Posterior vena cava (tissue), 2 donors: Measurements from ENCODE around the gene NEGR1. TPM values are rescaled to one million over a fixed set of nuclear protein-coding genes. Genes with fewer than 3 reads are reported as not detected.

ENCODE experiments used
- DNase-seq: peaks from one replicate; pipeline ENCODE4 v3.0.0-alpha.2; 2020; ENCODE audit warnings: low spot score
- intact Hi-C, 2 donors: fragments of 100-400 bp; cut with DNase I; formaldehyde crosslinking; loops; one replicate each; pipeline versions ENCODE4 v1.14.1 to v1.14.2; 2022 to 2023
- total RNA-seq, 2 donors: library from RNA; stranded (reverse); fragmentation: NEBNext Ultra II Directional; extraction: Animal tissue kit (Norgen Biotek cat#: 25700); gene quantifications; one replicate each; pipeline ENCODE4 v1.2.1, GENCODE V29; 2021
- donor health status: DM: yes; HTN: yes; CAD: no.
- donor health status: DM: yes; HTN: yes; CAD: no.

Gene NEGR1
- total RNA-seq, 2 donors from 2014 or later, result 25.7 to 27.9 TPM

DNA sequence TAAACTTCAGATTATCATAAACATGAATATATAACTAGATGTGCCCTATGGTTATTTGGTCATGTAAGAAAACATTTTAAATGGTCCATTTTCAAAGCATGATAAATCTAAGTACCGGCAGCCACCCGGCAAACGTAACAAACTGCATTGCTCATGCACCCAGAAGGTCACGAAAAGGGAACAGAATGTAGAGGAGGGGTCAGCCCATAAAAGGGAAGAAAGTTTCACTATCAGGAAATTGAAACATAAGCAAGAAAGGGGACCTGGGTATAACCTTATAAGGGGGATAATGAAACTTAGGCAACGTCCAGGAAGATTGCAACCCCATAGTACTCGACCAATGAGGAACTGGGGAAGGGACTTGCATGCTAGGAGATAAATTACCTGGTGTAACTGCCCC, 780.3 kb downstream of the NEGR1 start:
- intact Hi-C loops, result no loop called here
- DNase-seq, result no peak

DNA sequence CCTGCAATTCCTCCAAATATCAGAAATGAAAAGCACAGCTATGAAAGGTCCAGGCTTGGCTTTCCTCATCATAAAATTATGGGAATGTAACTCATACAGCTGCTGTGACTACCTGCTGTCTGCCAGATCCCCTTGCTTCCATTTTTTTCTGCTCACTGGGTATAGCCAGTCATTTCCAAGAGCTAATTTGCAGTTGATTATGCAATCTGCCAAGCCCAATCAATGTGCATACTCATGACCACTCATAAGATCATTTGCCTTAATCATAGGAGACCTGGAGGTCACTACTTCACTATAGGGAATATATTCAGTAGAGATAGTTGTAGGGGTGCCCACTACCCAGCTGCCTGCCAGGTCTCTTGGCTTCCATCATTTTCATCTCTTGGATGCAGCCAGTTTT, 783.8 kb downstream of the NEGR1 start:
- no peak for DNase-seq
- intact Hi-C loops, result no loop called here

- DNase-seq, result no peak
- intact Hi-C loops, result no loop called here
Measured at GRCh38 chr1:71494163-71494562, 788.2 kb downstream of the NEGR1 start.

DNA sequence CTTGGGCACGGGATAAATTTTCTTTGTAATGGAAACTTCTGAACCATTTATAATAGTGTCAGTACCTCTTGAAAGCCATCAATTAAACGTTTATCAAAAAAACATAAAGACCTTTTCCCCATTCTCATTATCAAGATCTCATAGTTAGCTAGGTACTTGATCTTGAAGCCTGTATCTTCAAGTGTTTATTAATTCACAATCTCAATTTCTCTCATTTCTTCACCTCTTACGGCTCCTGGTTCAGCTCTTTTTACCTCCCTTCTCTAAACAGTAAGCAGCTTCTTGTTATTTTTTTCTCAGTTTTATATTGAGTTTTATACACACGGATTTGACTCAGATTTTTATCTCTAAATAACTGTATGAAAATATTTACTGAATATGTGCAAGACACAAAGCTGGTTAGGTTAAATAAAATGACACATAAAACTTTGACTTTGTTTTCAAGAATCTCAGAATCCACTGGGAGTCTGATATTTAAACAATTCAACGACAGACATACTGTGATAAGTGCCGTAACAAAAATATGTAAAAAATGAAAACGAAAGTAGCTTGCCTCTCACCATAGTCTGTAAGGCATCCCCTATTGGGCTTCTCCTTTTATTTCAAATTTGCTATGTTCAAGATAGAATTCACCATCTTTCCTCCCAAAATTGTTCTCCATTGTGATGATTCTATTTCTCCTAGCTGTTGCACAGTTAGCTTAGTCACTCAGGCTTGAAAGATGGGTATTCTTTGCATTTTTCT, 789.9 kb downstream of the NEGR1 start:
- intact Hi-C loops, result no loop called here
- no peak for DNase-seq

GRCh38 chr1:71490432-71490831, 791.9 kb downstream of the NEGR1 start:
- intact Hi-C loops, result no loop called here

GRCh38 chr1:71488555-71489252, 793.6 kb downstream of the NEGR1 start:
- no peak for DNase-seq
- intact Hi-C loops, result no loop called here

More at GRCh38 chr1:71490432-71490831, 791.9 kb downstream of the NEGR1 start:
- no peak for DNase-seq

- intact Hi-C loops, result no loop called here
- no peak for DNase-seq
Measured at GRCh38 chr1:71473331-71473730, 809.0 kb downstream of the NEGR1 start.

- DNase-seq, result no peak
- intact Hi-C loops, result loop anchor here in 1 of 2 donors (10.0 kb wide), 1 partner anchor 310 kb away; no protein-coding TSS in a partner anchor
Measured at GRCh38 chr1:71465093-71465492, 817.2 kb downstream of the NEGR1 start.

DNA sequence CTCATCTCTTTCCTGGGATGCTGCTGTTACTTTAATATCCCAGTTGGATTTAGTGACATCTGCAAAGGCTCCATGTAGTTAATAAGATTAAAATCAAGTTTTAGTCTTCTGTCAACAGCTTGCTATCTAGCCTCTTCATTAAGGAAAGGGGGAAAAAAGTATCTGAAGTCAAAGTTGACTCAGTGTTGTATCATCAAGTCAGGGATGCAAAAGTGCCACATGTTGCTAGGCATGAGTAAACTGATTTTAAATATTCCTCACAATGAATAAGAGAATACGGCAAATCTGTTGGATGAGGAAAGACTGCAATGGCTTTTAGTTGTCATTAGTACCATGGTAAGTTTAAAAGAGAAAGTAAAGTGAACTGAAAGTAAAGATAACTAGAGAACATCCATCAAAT, 818.3 kb downstream of the NEGR1 start:
- intact Hi-C loops, result loop anchor here in 1 of 2 donors (10.0 kb wide), 1 partner anchor 309 kb away; no protein-coding TSS in a partner anchor
- DNase-seq, result no peak

DNA sequence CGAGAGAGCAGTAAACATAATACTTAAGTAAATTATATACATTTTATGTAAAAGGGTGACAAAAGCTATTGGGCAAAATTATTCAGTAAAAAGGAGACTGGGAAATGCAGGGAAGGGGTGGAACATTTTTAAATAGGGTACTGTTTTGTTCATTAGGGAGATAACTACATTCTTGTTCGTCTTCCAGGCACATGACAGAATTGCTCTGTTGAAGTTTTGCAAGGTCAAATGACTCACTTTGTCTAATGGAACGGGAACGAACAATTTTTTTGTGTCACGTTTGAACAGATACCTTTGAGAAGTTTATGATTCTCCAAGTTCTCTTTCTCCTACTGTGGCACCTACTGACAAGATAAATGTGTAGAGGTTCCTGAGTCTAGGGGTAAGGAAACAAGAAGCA, 819.2 kb downstream of the NEGR1 start:
- intact Hi-C loops, result loop anchor here in 1 of 2 donors (10.0 kb wide), 1 partner anchor 308 kb away; no protein-coding TSS in a partner anchor
- no peak for DNase-seq

- intact Hi-C loops, result loop anchor here in 1 of 2 donors (10.0 kb wide), 1 partner anchor 307 kb away; no protein-coding TSS in a partner anchor
- no peak for DNase-seq
Measured at GRCh38 chr1:71462247-71462646, 820.1 kb downstream of the NEGR1 start.

DNA sequence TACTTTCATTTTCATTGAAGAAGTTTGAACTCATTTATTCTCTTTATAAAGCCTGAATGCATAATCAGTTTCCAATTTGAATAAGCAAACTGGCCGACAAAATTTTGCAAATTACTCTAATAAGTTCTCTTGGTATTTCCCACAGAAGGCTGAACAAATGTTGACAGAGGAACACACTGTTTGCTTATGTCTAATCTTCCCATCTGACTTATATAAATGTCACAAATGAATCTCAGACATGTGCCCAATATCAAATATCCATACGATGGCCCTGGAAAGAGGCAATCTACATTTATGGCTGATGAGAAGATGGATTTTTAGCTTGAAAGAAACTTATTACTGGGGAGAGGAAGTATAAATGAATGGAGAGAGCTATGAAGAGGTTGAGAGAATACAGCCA, 820.9 kb downstream of the NEGR1 start:
- intact Hi-C loops, result loop anchor here in 1 of 2 donors (10.0 kb wide), 1 partner anchor 307 kb away; no protein-coding TSS in a partner anchor
- no peak for DNase-seq

GRCh38 chr1:71448444-71448843, 833.9 kb downstream of the NEGR1 start:
- no peak for DNase-seq
- intact Hi-C loops, result no loop called here

- DNase-seq, result no peak
- intact Hi-C loops, result no loop called here
Measured at GRCh38 chr1:71438626-71439025, 843.7 kb downstream of the NEGR1 start.

GRCh38 chr1:71435951-71436350, 846.4 kb downstream of the NEGR1 start:
- intact Hi-C loops, result no loop called here
- DNase-seq, result no peak

- DNase-seq, result no peak
- intact Hi-C loops, result no loop called here
Measured at GRCh38 chr1:71434240-71434639, 848.1 kb downstream of the NEGR1 start.

DNA sequence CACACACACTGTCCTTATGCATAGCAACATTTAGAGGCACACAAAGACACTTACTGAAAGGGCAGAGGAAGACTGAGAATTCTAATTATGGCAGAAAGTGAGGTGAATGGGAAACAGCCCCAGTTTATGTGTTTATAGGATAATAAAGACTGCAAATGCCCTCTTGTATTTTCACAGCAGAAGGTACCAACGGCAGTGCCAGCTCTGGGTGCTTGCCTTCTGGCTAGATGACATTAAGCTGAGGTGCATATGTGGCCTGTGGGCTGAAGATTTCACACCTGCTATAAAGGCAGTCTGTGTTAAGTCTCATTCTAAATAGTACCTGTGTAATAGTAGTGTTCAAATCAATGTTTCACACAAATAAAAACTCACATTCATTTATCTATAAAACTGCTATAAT, 854.3 kb downstream of the NEGR1 start:
- no peak for DNase-seq
- intact Hi-C loops, result no loop called here

DNA sequence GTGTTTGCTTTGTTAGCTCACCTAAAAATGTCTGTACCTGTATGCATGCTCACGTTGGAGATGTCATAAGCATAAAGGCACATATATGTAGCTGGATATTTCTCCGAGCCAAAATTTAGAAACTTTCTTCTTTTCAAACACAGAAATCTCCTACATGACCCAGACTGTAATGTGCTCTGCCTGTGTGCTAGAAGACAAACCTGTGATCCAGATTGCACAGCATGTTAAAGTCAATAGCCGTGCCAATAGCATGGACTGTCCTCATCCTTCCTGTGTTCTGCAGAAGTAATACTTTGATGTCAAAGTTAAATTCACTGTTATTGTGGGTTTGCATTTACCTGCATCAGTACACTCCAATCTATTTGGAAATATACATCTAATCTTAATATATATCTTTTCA, 855.3 kb downstream of the NEGR1 start:
- intact Hi-C loops, result no loop called here
- no peak for DNase-seq

- DNase-seq, result no peak
- intact Hi-C loops, result no loop called here
Measured at GRCh38 chr1:71424536-71424935, 857.8 kb downstream of the NEGR1 start.

DNA sequence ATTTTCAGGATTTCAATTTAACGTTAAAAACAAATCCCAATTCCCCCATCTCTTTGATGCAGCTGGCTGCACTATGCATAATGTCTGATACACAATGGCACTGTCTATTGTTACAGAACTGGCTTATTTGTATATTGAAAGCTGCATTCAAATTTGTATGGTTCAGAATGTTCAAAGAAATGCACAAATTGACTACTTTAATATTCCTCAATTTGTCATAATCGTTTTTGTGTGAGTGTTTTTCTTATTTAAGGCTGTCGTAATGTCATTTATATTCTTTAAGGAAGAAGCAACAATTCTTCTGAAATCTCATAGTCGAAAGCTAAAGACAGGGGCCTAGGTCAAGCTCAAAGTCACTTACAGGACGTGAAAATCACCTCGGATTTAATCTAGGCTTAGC, 860.1 kb downstream of the NEGR1 start:
- DNase-seq, result no peak
- intact Hi-C loops, result no loop called here

- no peak for DNase-seq
- intact Hi-C loops, result loop anchor here in 1 of 2 donors (5.0 kb wide), 1 partner anchor 1250 kb away; no protein-coding TSS in a partner anchor
Measured at GRCh38 chr1:71417421-71417820, 864.9 kb downstream of the NEGR1 start.
